ENCODE measurements around the gene TRIM4. TPM values are rescaled to one million over a fixed set of nuclear protein-coding genes. Genes with fewer than 3 reads are reported as not detected.
"Not testable (repeated sequence)": the region's sequence is repeated elsewhere in the genome, so short reads cannot be mapped to it uniquely, and the experiment has no call there.

Gene TRIM4, protein sequence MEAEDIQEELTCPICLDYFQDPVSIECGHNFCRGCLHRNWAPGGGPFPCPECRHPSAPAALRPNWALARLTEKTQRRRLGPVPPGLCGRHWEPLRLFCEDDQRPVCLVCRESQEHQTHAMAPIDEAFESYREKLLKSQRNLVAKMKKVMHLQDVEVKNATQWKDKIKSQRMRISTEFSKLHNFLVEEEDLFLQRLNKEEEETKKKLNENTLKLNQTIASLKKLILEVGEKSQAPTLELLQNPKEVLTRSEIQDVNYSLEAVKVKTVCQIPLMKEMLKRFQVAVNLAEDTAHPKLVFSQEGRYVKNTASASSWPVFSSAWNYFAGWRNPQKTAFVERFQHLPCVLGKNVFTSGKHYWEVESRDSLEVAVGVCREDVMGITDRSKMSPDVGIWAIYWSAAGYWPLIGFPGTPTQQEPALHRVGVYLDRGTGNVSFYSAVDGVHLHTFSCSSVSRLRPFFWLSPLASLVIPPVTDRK
- total RNA-seq (2014; rRNA removed; shearing (Covaris generic)) = not detected in 2 replicates
- not detected in 2 replicates for polyA plus RNA-seq (2015; cell fraction: cytosol; rRNA removed)
- not detected in 2 replicates for polyA plus RNA-seq (2015; cell fraction: nucleus; rRNA removed)

DNA sequence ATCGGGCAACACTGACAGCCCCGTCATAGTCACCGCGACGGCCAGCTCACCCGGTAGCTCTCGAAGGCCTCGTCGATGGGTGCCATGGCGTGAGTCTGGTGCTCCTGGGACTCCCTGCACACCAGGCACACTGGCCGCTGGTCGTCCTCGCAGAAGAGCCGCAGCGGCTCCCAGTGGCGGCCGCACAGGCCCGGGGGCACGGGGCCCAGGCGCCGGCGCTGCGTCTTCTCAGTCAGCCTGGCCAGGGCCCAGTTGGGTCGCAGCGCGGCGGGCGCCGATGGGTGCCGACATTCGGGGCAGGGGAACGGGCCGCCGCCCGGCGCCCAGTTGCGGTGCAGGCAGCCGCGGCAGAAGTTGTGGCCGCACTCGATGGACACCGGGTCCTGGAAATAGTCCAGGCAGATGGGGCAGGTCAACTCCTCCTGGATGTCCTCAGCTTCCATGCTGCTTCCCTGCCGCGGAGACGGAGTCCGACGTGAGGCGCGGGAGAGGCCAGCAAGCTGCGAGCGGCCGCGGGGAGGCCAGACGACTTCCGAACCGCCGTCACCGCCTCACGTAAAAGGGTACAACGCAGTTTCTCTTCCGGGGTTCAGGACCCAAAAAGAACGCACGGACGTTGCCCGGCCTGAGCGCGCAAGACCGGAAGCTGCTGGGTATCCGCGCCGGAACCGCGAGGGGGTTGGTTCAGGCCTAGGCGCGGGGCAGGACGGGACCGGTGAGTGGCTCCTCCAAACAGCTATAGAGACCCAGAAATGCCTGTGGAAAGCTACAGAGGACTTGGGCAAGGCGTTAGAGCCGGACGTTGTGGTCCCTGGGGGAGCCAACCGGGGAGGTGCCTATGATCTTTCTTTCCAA, at the start of gene TRIM4:
TSS of gene TRIM4 (minus strand) at position 572 of the 855 bp plus-strand sequence. CDS start at position 443, 129 bp downstream.
- no peak for DNase-seq (ENCODE audit: low read depth, low spot score)
- in situ Hi-C loops (cut with HindIII; ENCODE audit: low pct_unique_long_range_greater_than_20kb, low sequenced_read_pairs) = no loop called here

DNA sequence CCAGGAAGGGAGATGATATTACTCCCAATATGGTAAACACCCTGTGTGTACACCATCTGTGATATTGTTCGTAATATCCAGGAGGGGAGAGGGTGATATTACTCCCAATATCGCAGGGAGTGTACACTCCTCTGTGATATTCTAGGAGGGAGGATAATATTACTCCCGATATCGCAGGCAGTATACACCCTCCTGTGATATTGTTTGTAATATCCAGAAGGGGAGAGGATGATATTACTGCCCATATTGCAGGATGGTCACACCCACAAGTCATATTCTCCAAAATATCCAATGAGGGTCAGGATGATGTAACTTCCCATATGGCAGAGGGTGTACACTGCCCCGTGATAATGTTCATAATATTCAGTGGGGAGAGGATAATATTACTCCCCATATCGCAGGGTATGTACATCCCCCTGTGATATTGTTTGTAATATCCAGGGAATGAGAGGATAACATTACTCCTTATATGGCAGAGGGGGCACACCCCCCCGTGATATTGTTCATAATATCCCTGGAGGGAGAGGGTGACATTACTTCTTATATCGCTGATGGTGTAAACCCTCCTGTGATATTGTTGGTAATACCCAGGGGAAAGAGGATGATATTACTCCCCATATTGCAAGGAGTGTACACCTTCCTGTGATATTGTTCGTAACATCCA, 39.4 kb upstream of the TRIM4 start:
- in situ Hi-C loops (cut with HindIII; ENCODE audit: low pct_unique_long_range_greater_than_20kb, low sequenced_read_pairs) = no loop called here
- no peak for DNase-seq (ENCODE audit: low read depth, low spot score)

DNA sequence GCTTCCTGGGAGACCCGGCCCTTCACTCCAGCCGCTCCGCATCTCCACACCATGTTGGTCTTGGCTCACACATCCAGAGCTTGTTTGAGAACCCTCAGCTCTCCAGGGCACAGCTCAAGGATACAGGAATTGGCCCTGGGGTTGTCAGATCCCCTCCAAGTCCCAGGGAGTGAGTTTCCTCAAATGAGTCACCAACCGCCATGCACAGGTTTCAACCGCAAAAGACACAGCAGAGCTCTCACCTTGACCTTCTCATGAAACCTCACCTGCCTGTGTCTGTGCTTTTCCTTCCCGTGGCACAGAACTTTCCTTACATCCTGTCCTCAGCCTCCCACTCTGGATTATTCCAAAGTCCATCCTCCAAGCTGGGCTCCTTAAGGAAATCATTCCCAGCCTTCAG, 35.9 kb upstream of the TRIM4 start:
- in situ Hi-C loops (cut with HindIII; ENCODE audit: low pct_unique_long_range_greater_than_20kb, low sequenced_read_pairs) = no loop called here
- DNase-seq (ENCODE audit: low read depth, low spot score) = no peak

DNA sequence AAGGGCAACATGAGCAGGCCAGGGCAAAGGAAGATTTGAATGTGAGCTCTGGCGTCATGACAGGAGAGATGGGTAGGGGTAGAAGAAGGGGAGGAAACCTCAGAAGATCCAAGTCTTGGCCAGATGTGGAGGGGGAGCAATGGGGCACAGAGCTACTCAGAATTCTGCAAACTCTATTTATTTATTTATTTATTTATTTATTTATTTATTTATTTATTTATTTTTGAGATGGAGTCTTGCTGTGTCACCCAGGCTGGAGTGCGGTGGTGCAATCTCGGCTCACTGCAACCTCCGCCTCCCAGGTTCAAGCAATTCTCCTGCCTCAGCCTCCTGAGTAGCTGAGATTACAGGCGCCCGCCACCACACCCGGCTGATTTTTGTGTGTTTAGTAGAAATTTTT, 35.3 kb upstream of the TRIM4 start:
- in situ Hi-C loops (cut with HindIII; ENCODE audit: low pct_unique_long_range_greater_than_20kb, low sequenced_read_pairs) = not testable (repeated sequence)

DNA sequence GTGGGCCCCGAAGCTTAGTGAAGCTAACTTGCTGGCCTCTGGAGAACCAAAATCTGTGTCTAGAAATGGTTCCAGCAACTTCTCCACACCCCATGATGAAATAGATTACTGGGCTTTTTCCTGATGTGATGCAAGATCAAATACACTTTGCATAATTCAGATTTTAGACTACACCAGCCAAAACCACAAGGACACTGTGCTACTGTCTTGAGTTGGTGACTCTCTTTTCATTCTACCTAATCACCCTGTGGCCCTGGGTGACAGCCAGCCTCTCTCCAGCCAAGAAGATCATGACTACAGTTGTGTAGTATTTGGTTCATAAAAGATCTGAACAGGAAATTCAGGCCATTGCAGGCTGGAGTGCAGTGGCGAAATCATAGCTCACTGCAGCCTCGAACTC, 34.3 kb upstream of the TRIM4 start:
- in situ Hi-C loops (cut with HindIII; ENCODE audit: low pct_unique_long_range_greater_than_20kb, low sequenced_read_pairs) = no loop called here
- peak; percentile 19 for DNase-seq (ENCODE audit: low read depth, low spot score)

More for the DNA sequence above, 35.3 kb upstream of the TRIM4 start:
- not testable (repeated sequence) for DNase-seq (ENCODE audit: low read depth, low spot score)

DNA sequence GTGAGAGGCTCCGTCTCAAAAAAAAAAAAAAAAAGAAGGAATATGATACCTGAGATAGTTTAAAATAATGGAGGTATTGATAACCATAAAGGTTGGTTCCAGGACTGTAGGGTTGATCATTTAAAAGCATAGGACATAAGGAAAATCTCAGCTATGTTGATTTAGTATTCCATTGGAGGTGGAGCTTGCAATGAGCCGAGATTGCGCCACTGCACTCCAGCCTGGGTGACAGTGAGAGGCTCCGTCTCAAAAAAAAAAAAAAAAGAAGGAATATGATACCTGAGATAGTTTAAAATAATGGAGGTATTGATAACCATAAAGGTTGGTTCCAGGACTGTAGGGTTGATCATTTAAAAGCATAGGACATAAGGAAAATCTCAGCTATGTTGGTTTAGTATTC, 33.3 kb upstream of the TRIM4 start:
- DNase-seq (ENCODE audit: low read depth, low spot score); in situ Hi-C loops (cut with HindIII; ENCODE audit: low pct_unique_long_range_greater_than_20kb, low sequenced_read_pairs): not testable (repeated sequence)

DNA sequence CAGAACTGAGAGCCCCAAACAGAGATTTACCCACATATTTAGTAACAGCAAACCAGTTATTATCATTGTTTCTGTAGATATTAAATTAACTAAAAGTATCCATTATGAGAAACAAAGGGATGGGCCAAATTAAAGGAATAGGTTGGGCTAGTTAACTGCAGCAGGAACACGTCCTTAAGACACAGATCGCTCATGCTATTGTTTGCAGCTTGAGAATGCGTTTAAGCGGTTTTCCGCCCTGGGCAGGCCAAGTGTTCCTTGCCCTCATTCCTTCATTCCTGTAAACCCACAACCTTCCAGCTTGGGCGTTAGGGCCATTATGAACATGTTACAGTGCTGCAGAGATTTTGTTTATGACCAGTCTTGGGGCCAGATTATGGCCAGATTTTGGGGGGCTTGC, 31.5 kb upstream of the TRIM4 start:
- DNase-seq (ENCODE audit: low read depth, low spot score); in situ Hi-C loops (cut with HindIII; ENCODE audit: low pct_unique_long_range_greater_than_20kb, low sequenced_read_pairs): not testable (repeated sequence)

DNA sequence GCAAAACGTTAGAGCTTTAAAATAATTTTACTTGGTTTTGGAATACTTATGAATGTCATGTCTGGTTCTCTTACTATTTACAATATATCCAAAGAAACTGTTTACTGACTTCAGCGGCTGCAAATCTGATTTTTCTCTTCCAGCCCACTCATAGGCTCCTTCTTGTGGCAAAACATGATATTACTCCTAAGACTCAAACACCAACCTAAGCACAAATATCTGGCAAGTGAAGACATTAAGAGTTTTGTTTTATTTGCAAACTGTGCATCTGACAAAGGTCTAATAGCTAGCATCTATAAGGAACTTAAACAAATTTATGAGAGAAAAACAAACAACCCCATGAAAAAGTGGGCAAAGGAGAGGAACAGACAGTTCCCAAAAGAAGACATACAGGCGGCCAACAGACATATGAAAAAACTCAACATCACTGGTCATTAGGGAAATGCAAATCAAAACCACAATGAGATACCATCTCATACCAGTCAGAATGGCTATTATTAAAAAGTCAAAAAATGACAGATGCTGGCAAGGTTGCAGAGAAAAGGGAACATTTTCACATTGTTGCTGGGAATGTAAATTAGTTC, 30.4 kb upstream of the TRIM4 start:
- in situ Hi-C loops (cut with HindIII; ENCODE audit: low pct_unique_long_range_greater_than_20kb, low sequenced_read_pairs) = no loop called here
- DNase-seq (ENCODE audit: low read depth, low spot score) = peak; percentile 72

DNA sequence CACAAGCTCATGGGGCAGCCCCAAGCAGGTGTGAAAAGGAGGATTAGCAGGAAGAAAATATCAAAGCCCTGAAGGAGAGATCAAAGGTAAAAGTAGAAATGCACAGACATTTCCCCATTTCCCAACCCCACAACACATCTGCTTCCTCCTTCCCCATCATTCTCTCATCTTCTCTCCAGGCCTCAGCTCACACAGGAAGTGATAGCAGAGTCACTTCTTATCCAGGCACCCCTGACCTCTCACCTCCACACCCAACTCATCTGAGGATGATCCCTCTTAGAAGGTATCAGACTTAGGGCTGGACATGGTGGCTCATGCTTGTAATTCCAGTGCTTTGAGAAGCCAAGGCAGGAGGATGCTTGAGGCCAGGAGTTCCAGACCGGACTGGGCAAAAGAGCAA, 28.3 kb upstream of the TRIM4 start:
- DNase-seq (ENCODE audit: low read depth, low spot score) = no peak

DNA sequence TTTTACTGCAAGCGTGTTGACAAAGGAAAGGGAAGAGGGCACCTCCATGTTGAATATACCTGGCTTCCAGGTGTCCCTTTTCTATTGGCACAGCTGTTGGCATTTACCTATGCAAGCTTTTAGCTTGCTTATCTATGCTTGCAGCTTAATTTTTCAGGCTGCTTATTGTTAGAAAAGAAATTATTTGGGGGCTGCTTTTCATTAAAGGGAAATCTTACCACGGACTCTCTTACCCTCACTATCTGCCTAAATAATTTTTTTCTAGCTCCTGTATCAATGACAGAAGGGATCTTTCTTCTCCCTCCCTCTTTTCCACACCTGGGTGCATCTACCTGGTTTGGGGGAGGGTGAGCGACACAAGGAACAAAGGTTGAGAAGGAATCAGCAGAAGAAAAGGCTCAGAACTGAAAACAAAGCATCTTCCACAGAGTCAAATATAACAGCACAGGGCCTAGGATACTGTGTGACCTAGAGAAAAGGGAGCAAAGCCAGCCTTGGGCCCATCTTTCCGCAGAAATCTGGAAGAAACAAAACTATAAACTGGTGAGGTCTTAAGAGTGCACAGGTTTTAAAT, 25.3 kb upstream of the TRIM4 start:
- in situ Hi-C loops (cut with HindIII; ENCODE audit: low pct_unique_long_range_greater_than_20kb, low sequenced_read_pairs) = no loop called here

More for the DNA sequence above, 28.3 kb upstream of the TRIM4 start:
- in situ Hi-C loops (cut with HindIII; ENCODE audit: low pct_unique_long_range_greater_than_20kb, low sequenced_read_pairs) = no loop called here

DNA sequence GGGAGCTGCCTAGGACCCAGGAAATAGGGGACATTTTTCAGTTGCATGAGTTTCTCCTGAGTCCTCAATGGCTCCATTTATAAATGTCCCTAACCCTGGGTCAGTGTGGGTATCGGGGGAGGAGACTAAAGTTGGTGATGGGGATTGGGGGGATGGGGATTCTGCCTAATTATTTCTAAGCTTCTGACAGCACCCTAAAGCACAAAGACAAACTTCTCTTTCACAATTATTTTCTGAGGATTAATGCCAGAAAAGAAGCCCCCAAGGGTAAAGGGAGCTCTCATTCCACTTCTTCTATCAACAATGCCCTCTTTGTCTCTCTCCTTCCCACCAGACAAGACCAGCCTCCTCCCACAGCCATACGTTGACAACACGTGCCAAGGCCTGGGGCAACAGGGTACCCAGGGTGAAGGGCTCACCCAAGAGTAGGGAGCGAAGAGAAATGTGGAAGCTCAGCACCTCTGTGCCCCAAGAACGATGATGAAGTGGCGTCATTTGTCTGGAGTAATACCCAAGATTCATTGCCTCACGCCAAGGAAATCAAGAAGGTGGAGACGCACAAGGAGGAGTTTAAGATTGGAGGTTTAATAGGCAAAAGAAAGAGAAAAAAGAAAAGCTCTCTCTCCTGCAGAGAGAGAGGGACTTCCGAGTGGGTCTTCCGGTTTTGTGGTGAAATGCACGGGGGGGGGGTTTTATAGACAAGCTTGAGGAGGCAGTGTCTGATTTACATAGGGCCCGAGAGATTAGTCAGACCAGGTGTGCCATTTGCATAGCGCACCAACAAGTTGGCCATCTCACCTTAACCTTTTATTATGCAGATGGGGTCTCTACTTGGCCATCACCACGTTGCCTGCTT, 24.5 kb upstream of the TRIM4 start:
- in situ Hi-C loops (cut with HindIII; ENCODE audit: low pct_unique_long_range_greater_than_20kb, low sequenced_read_pairs) = no loop called here
- peak; percentile 99 for DNase-seq (ENCODE audit: low read depth, low spot score)

More for the DNA sequence above, 25.3 kb upstream of the TRIM4 start:
- DNase-seq (ENCODE audit: low read depth, low spot score) = no peak

DNA sequence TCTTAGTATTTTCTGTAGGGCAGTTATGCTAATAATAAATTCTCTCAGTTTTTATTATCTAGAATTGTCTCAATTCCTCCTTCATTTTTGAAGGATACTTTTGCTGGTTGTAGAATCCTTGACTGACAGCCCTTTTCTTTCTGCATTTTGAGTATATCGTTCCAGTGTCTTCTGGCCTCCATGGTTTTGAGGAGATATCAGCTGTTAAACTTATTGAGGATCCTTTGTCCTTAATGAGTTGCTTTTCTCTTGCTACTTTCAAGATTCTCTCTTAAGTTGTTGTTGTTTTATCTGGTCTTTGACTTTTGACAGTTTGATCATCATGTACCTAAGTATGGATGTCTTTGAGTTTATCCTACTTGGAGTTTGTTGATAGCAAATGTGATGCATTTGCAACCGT, 19.0 kb upstream of the TRIM4 start:
- in situ Hi-C loops (cut with HindIII; ENCODE audit: low pct_unique_long_range_greater_than_20kb, low sequenced_read_pairs) = no loop called here
- DNase-seq (ENCODE audit: low read depth, low spot score) = no peak

DNA sequence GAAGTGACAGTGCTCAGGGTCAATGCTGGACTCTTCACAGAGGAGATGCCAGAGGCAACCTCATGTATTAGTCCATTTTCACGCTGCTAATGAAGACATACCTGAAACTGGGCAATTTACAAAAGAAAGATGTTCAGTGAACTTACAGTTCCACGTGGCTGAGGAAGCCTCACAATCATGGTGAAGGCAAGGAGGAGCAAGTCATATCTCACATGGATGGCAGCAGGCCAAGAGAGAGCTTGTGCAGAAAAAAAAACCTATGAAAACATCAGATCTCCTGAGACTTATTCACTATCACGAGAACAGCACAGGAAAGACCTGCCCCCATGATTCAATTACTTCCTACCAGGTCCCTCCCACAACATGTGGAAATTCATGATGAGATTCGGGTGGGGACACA, 15.7 kb upstream of the TRIM4 start:
- in situ Hi-C loops (cut with HindIII; ENCODE audit: low pct_unique_long_range_greater_than_20kb, low sequenced_read_pairs) = not testable (repeated sequence)
- DNase-seq (ENCODE audit: low read depth, low spot score) = peak; percentile 77

DNA sequence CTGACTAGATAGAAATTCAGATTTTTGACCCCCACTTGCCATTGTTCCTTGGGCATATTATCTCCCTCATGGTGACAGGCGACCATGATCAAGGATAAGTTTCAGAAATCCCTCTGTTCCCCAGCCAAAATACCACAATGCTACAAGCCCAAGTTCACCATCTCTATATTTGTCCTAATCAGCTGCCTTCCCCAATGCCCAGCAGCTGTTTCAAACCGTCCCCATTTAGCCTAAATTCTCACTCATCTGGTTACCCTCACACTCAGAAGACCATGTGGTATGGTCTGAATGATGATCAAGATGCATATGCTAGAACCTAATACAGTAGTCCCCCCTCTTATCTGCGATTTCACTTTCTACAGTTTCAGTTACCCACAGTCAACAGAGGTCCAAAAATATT, 11.0 kb upstream of the TRIM4 start:
- no peak for DNase-seq (ENCODE audit: low read depth, low spot score)
- in situ Hi-C loops (cut with HindIII; ENCODE audit: low pct_unique_long_range_greater_than_20kb, low sequenced_read_pairs) = no loop called here

DNA sequence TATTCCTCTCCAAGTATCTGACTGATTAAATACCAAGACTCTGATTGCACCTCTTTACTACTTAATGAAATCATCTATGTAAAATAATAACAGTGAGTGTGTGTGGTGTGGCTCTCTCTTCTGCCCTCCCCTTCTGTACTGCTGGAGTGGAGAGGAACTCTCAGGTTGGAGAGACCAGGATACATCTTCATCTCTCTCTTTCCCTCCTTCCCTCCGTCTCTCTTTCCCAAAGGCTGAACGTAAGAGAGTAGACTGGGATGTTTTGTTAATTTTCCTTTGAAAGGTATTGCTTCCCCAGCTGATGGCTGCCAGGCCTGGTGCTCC, 10.4 kb upstream of the TRIM4 start:
- DNase-seq (ENCODE audit: low read depth, low spot score) = no peak
- in situ Hi-C loops (cut with HindIII; ENCODE audit: low pct_unique_long_range_greater_than_20kb, low sequenced_read_pairs) = no loop called here

DNA sequence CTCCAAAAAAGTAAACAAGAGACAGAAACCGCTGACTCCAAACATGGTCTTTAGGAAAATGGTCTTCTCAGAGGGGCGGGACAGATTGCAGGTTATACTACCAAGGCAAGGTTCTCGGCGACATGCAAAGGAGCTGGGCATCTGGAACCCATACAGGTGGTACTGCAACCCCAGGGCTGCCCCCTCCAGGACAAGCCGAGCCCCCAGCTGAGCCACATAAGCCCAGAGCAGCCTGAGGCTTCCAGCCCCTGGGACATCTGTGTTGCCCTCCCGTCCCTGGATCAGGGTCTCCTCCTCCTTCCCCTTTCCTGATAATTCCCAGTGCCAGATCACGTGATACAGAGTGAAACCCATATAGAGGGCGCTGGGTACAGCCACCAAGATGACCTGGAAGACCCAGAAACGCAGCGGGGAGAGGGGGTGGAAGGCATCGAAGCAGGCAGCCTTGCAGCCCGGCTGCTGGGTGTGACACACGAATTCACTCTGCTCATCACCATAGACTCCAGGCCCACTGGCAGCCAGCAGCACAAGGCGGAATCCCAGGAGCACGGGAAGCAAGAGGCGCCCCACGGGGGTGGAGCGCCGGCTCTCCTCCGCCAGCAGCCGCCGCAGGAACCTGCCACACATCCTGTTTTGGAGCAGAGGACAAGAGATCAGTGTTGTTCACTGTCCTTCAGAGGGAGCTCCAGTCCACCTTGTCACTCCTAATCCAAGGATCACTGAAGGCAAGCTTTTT, 9.8 kb upstream of the TRIM4 start, which contains the start of gene GJC3:
TSS of gene GJC3 (minus strand) at position 627 of the 736 bp plus-strand sequence. CDS start at position 627, 0 bp downstream.
- in situ Hi-C loops (cut with HindIII; ENCODE audit: low pct_unique_long_range_greater_than_20kb, low sequenced_read_pairs) = no loop called here
- DNase-seq (ENCODE audit: low read depth, low spot score) = peak; percentile 86

All from SK-MEL-5 (cell line).